Measurements from ENCODE around the gene NGDN.

Gene NGDN

GRCh38 chr14:23481979-23482822, 12.7 kb downstream of the NGDN start:
- Histone ChIP-seq H3K27ac (ENCODE audit: low read length) (peak overlapping the region; percentile 84), H3K4me1 (ENCODE audit: insufficient read depth, low read length) (peaks cover 53% of the 10 kb centered on the region), H3K9me3 (ENCODE audit: insufficient read depth, low read depth, low read length) (no peaks in the 10 kb centered on the region), H3K27me3 (ENCODE audit: insufficient read depth, low read length) (no peaks in the 10 kb centered on the region), H3K4me3 (ENCODE audit: low read length) (peak overlapping the region; percentile 44; the same call in 1 of the 2 replicates), H3K9ac (ENCODE audit: low read depth, low read length) (peak overlapping the region; percentile 86; the same call in 1 of the 2 replicates), H3K36me3 (ENCODE audit: insufficient read depth, low read depth, low read length) (peaks cover 20% of the 10 kb centered on the region)

- Histone ChIP-seq H3K9ac (ENCODE audit: low read depth, low read length) (peak overlapping the region; percentile 86; the same call in 1 of the 2 replicates), H3K27ac (ENCODE audit: low read length) (peak overlapping the region; percentile 84), H3K4me1 (ENCODE audit: insufficient read depth, low read length) (peaks cover 53% of the 10 kb centered on the region), H3K9me3 (ENCODE audit: insufficient read depth, low read depth, low read length) (no peaks in the 10 kb centered on the region), H3K36me3 (ENCODE audit: insufficient read depth, low read depth, low read length) (peaks cover 14% of the 10 kb centered on the region), H3K4me3 (ENCODE audit: low read length) (peak overlapping the region; percentile 44; the same call in 1 of the 2 replicates), H3K27me3 (ENCODE audit: insufficient read depth, low read length) (no peaks in the 10 kb centered on the region)
Observed at GRCh38 chr14:23482823-23483148, 13.3 kb downstream of the NGDN start.

GRCh38 chr14:23483236-23483854, 13.8 kb downstream of the NGDN start:
- peaks cover 9% of the 10 kb centered on the region for H3K36me3 ChIP-seq (ENCODE audit: insufficient read depth, low read depth, low read length)
- H3K9ac ChIP-seq (ENCODE audit: low read depth, low read length) = peak overlapping the region; percentile 86; the same call in 1 of the 2 replicates
- peak overlapping the region; percentile 84 for H3K27ac ChIP-seq (ENCODE audit: low read length)
- H3K9me3 ChIP-seq (ENCODE audit: insufficient read depth, low read depth, low read length) = no peaks in the 10 kb centered on the region
- H3K27me3 ChIP-seq (ENCODE audit: insufficient read depth, low read length) = no peaks in the 10 kb centered on the region
- peak overlapping the region; percentile 44; the same call in 1 of the 2 replicates for H3K4me3 ChIP-seq (ENCODE audit: low read length)
- H3K4me1 ChIP-seq (ENCODE audit: insufficient read depth, low read length) = peaks cover 53% of the 10 kb centered on the region

- H3K4me3 ChIP-seq (ENCODE audit: low read length) = no peak overlapping the region
- H3K27ac ChIP-seq (ENCODE audit: low read length) = no peak overlapping the region
- H3K27me3 ChIP-seq (ENCODE audit: insufficient read depth, low read length) = no peaks in the 10 kb centered on the region
- H3K4me1 ChIP-seq (ENCODE audit: insufficient read depth, low read length) = peaks cover 53% of the 10 kb centered on the region
- peak overlapping the region; percentile 29; the same call in 1 of the 2 replicates for H3K9ac ChIP-seq (ENCODE audit: low read depth, low read length)
- no peaks in the 10 kb centered on the region for H3K9me3 ChIP-seq (ENCODE audit: insufficient read depth, low read depth, low read length)
- H3K36me3 ChIP-seq (ENCODE audit: insufficient read depth, low read depth, low read length) = no peaks in the 10 kb centered on the region; the same call in 1 of the 2 replicates
Observed at GRCh38 chr14:23485326-23485725, 15.8 kb downstream of the NGDN start.

- Histone ChIP-seq H3K36me3 (ENCODE audit: insufficient read depth, low read depth, low read length) (no peaks in the 10 kb centered on the region; the same call in 1 of the 2 replicates), H3K4me3 (ENCODE audit: low read length) (no peak overlapping the region), H3K4me1 (ENCODE audit: insufficient read depth, low read length) (peaks cover 53% of the 10 kb centered on the region), H3K9me3 (ENCODE audit: insufficient read depth, low read depth, low read length) (no peaks in the 10 kb centered on the region), H3K27ac (ENCODE audit: low read length) (no peak overlapping the region), H3K9ac (ENCODE audit: low read depth, low read length) (peak overlapping the region; percentile 49; the same call in 1 of the 2 replicates), H3K27me3 (ENCODE audit: insufficient read depth, low read length) (no peaks in the 10 kb centered on the region)
Observed at GRCh38 chr14:23486036-23486435, 16.5 kb downstream of the NGDN start.

GRCh38 chr14:23487216-23487615, 17.7 kb downstream of the NGDN start:
- H3K27ac ChIP-seq (ENCODE audit: low read length) = no peak overlapping the region
- H3K27me3 ChIP-seq (ENCODE audit: insufficient read depth, low read length) = no peaks in the 10 kb centered on the region
- no peaks in the 10 kb centered on the region for H3K36me3 ChIP-seq (ENCODE audit: insufficient read depth, low read depth, low read length)
- H3K4me3 ChIP-seq (ENCODE audit: low read length) = no peak overlapping the region
- H3K4me1 ChIP-seq (ENCODE audit: insufficient read depth, low read length) = peaks cover 45% of the 10 kb centered on the region
- H3K9me3 ChIP-seq (ENCODE audit: insufficient read depth, low read depth, low read length) = no peaks in the 10 kb centered on the region
- H3K9ac ChIP-seq (ENCODE audit: low read depth, low read length) = no peak overlapping the region

- Histone ChIP-seq H3K27ac (ENCODE audit: low read length) (no peak overlapping the region), H3K4me1 (ENCODE audit: insufficient read depth, low read length) (peaks cover 12% of the 10 kb centered on the region), H3K27me3 (ENCODE audit: insufficient read depth, low read length) (no peaks in the 10 kb centered on the region), H3K9me3 (ENCODE audit: insufficient read depth, low read depth, low read length) (no peaks in the 10 kb centered on the region), H3K36me3 (ENCODE audit: insufficient read depth, low read depth, low read length) (no peaks in the 10 kb centered on the region), H3K9ac (ENCODE audit: low read depth, low read length) (no peak overlapping the region), H3K4me3 (ENCODE audit: low read length) (no peak overlapping the region)
Observed at GRCh38 chr14:23492618-23493272, 23.2 kb downstream of the NGDN start.

GRCh38 chr14:23494223-23494622, 24.7 kb downstream of the NGDN start:
- no peaks in the 10 kb centered on the region for H3K27me3 ChIP-seq (ENCODE audit: insufficient read depth, low read length)
- H3K4me1 ChIP-seq (ENCODE audit: insufficient read depth, low read length) = peaks cover 12% of the 10 kb centered on the region
- H3K27ac ChIP-seq (ENCODE audit: low read length) = peak overlapping the region; percentile 28
- H3K9me3 ChIP-seq (ENCODE audit: insufficient read depth, low read depth, low read length) = no peaks in the 10 kb centered on the region
- H3K9ac ChIP-seq (ENCODE audit: low read depth, low read length) = peak overlapping the region; percentile 59; the same call in 1 of the 2 replicates
- H3K4me3 ChIP-seq (ENCODE audit: low read length) = peak overlapping the region; percentile 23; the same call in 1 of the 2 replicates
- no peaks in the 10 kb centered on the region for H3K36me3 ChIP-seq (ENCODE audit: insufficient read depth, low read depth, low read length)

- Histone ChIP-seq H3K4me1 (ENCODE audit: insufficient read depth, low read length) (no peaks in the 10 kb centered on the region; the same call in 1 of the 2 replicates), H3K36me3 (ENCODE audit: insufficient read depth, low read depth, low read length) (no peaks in the 10 kb centered on the region), H3K4me3 (ENCODE audit: low read length) (no peak overlapping the region), H3K9ac (ENCODE audit: low read depth, low read length) (no peak overlapping the region), H3K27ac (ENCODE audit: low read length) (no peak overlapping the region), H3K27me3 (ENCODE audit: insufficient read depth, low read length) (0 out of 2 replicates have a peak, but pooled peaks cover 8% of the 10 kb centered on the region), H3K9me3 (ENCODE audit: insufficient read depth, low read depth, low read length) (no peaks in the 10 kb centered on the region)
Observed at GRCh38 chr14:23512156-23512555, 42.7 kb downstream of the NGDN start.

GRCh38 chr14:23513005-23513817, 43.7 kb downstream of the NGDN start:
- Histone ChIP-seq H3K27me3 (ENCODE audit: insufficient read depth, low read length) (0 out of 2 replicates have a peak, but pooled peaks cover 8% of the 10 kb centered on the region), H3K4me3 (ENCODE audit: low read length) (no peak overlapping the region), H3K36me3 (ENCODE audit: insufficient read depth, low read depth, low read length) (no peaks in the 10 kb centered on the region), H3K4me1 (ENCODE audit: insufficient read depth, low read length) (peaks cover 3% of the 10 kb centered on the region; the same call in 1 of the 2 replicates), H3K9ac (ENCODE audit: low read depth, low read length) (no peak overlapping the region), H3K9me3 (ENCODE audit: insufficient read depth, low read depth, low read length) (no peaks in the 10 kb centered on the region), H3K27ac (ENCODE audit: low read length) (no peak overlapping the region)

Data from iPS-20b (cell line).